Tongue (tissue), 2 donors: ENCODE measurements around the gene CAPZA3. TPM values are rescaled to one million over a fixed set of nuclear protein-coding genes. Genes with fewer than 3 reads are reported as not detected.
"Not testable (repeated sequence)": the region's sequence is repeated elsewhere in the genome, so short reads cannot be mapped to it uniquely, and the experiment has no call there.

Experiments
- DNase-seq: peaks from one replicate; pipeline ENCODE4 v3.0.0-alpha.2; 2015
- total RNA-seq: library from RNA; depleted of rRNA; stranded (reverse); fragments of >200 nt; gene quantifications from one replicate; pipeline ENCODE4 v1.2.3, GENCODE V29; 2014

Gene CAPZA3
- not detected for total RNA-seq

GRCh38 chr12:18737819-18738218, at the start of gene CAPZA3, which contains the start of gene PLCZ1:
Gene CAPZA3, plus strand, starts transcription at chr12:18738119. Its CDS starts 150 bp downstream, at chr12:18738269.
Gene PLCZ1, minus strand, starts transcription at chr12:18738012. Its CDS starts 641 bp downstream, at chr12:18737371.
- no peak for DNase-seq

- no peak for DNase-seq
Observed at GRCh38 chr12:18689771-18690170, 48.1 kb upstream of the CAPZA3 start.

GRCh38 chr12:18690653-18691052, 47.3 kb upstream of the CAPZA3 start:
- no peak for DNase-seq

GRCh38 chr12:18693986-18694385, 43.9 kb upstream of the CAPZA3 start:
- not testable (repeated sequence) for DNase-seq

- no peak for DNase-seq
Observed at GRCh38 chr12:18696971-18697602, 40.8 kb upstream of the CAPZA3 start.

GRCh38 chr12:18700271-18700670, 37.6 kb upstream of the CAPZA3 start:
- DNase-seq, result peak; percentile 57

- peak; percentile 6 for DNase-seq
Observed at GRCh38 chr12:18703321-18703720, 34.6 kb upstream of the CAPZA3 start.

GRCh38 chr12:18703911-18704310, 34.0 kb upstream of the CAPZA3 start:
- DNase-seq, result no peak

- no peak for DNase-seq
Observed at GRCh38 chr12:18706798-18707197, 31.1 kb upstream of the CAPZA3 start.

GRCh38 chr12:18716236-18716635, 21.7 kb upstream of the CAPZA3 start:
- no peak for DNase-seq

GRCh38 chr12:18718462-18718861, 19.5 kb upstream of the CAPZA3 start:
- DNase-seq, result no peak

- DNase-seq, result no peak
Observed at GRCh38 chr12:18719922-18720510, 17.9 kb upstream of the CAPZA3 start.

GRCh38 chr12:18720690-18721089, 17.2 kb upstream of the CAPZA3 start:
- no peak for DNase-seq

- no peak for DNase-seq
Observed at GRCh38 chr12:18721452-18721851, 16.5 kb upstream of the CAPZA3 start.

GRCh38 chr12:18723752-18724151, 14.2 kb upstream of the CAPZA3 start:
- no peak for DNase-seq

- DNase-seq, result no peak
Observed at GRCh38 chr12:18731156-18731555, 6.8 kb upstream of the CAPZA3 start.

GRCh38 chr12:18747895-18748294, 10.0 kb downstream of the CAPZA3 start:
- DNase-seq, result no peak

GRCh38 chr12:18749386-18749957, 11.6 kb downstream of the CAPZA3 start:
- DNase-seq, result no peak

GRCh38 chr12:18750085-18750484, 12.2 kb downstream of the CAPZA3 start:
- DNase-seq, result no peak

GRCh38 chr12:18751866-18752265, 13.9 kb downstream of the CAPZA3 start:
- no peak for DNase-seq

GRCh38 chr12:18752280-18752920, 14.5 kb downstream of the CAPZA3 start:
- peak; percentile 4 for DNase-seq

- DNase-seq, result peak; percentile 13
Observed at GRCh38 chr12:18752947-18753346, 15.0 kb downstream of the CAPZA3 start.

- DNase-seq, result peak; percentile 31
Observed at GRCh38 chr12:18753481-18754123, 15.7 kb downstream of the CAPZA3 start.
